Colonic mucosa (tissue), 4 donors: ENCODE measurements around the gene SURF4. TPM values are rescaled to one million over a fixed set of nuclear protein-coding genes. Genes with fewer than 3 reads are reported as not detected.
"Not testable (repeated sequence)": the region's sequence is repeated elsewhere in the genome, so short reads cannot be mapped to it uniquely, and the experiment has no call there.

Source experiments
- DNase-seq: peaks from one replicate; pipeline ENCODE4 v3.0.0-alpha.2; 2020
- H3K27ac ChIP-seq: fragments of 200-600 bp; one replicate; pipeline ENCODE4 v1.8.0; 2021
- H3K27me3 ChIP-seq: fragments of 200-600 bp; one replicate; pipeline ENCODE4 v1.8.0; 2021
- H3K36me3 ChIP-seq: fragments of 200-600 bp; one replicate; pipeline ENCODE4 v1.8.0; 2021
- H3K4me1 ChIP-seq: fragments of 200-600 bp; one replicate; pipeline ENCODE4 v1.8.0; 2021; ENCODE audit warnings: mild to moderate bottlenecking
- H3K4me3 ChIP-seq: fragments of 200-600 bp; one replicate; pipeline ENCODE4 v1.8.0; 2021
- H3K9ac ChIP-seq, 2 donors: one replicate each; pipeline ENCODE4 v1.7.0; 2013; ENCODE audit warnings: control low read depth in 2 of 2, low read depth in 2 of 2, low read length in 2 of 2
- H3K9me3 ChIP-seq: fragments of 200-600 bp; one replicate; pipeline ENCODE4 v1.8.0; 2021
- CTCF ChIP-seq: fragments of 200-600 bp; IDR thresholded peaks from one replicate; pipeline ENCODE4 v1.8.0; 2022; ENCODE audit warnings: antibody characterized with exemption, mild to moderate bottlenecking
- intact Hi-C: fragments of 100-400 bp; cut with DNase I; formaldehyde crosslinking; loops from one replicate; pipeline ENCODE4 v1.14.1; 2022
- total RNA-seq, 2 donors: library from RNA; stranded (reverse); fragmentation: NEBNext Ultra II Directional in 1 of 2; extraction: Animal tissue kit (Norgen Biotek cat#: 25700) in 1 of 2; gene quantifications; one replicate each; pipeline ENCODE4 v1.2.1, GENCODE V29; 2021
- donor health status: healthy.
- donor health status: DM: no; HTN: no; CAD: no.
- donor health status: DM: no; HTN: no; CAD: no.

SURF4 gene
- total RNA-seq, 2 donors from 2014 or later = 176 to 267 TPM

GRCh38 chr9:133394687-133395271 lies 18.9 kb upstream of the SURF4 start:
- H3K4me1 ChIP-seq = no peaks in the 10 kb centered on the region
- H3K9me3 ChIP-seq = no peaks in the 10 kb centered on the region
- no peak overlapping the region for H3K27ac ChIP-seq
- intact Hi-C loops = no loop called here
- no peak for TF ChIP-seq CTCF
- H3K4me3 ChIP-seq = no peak overlapping the region
- H3K36me3 ChIP-seq = no peaks in the 10 kb centered on the region
- H3K27me3 ChIP-seq = no peaks in the 10 kb centered on the region
- no peak overlapping the region for H3K9ac ChIP-seq
- no peak for DNase-seq

DNA sequence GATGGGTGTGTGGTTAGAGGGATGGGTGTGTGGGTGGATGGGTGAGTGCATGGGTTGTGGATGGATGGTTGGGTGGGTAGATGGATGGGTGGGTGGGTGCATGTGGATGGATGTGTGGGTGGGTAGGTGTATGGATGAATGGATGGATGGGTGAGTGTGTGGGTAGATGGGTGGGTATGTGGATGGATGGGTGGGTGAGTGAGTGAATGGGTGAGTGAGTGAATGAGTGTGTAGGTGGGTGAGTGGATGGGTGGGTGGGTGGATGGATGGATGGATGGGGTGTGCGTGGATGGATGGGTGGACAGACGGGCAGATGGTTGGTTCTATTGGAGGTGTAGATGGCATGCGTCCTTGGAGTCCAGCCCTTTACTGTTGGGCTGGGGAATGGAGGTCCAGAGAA lies 17.5 kb upstream of the SURF4 start:
- no peaks in the 10 kb centered on the region for H3K9me3 ChIP-seq
- H3K4me1 ChIP-seq = no peaks in the 10 kb centered on the region
- H3K27me3 ChIP-seq = no peaks in the 10 kb centered on the region
- no peak for DNase-seq
- no peak overlapping the region for H3K27ac ChIP-seq
- intact Hi-C loops = no loop called here
- H3K9ac ChIP-seq = no peak overlapping the region
- no peaks in the 10 kb centered on the region for H3K36me3 ChIP-seq
- no peak overlapping the region for H3K4me3 ChIP-seq
- TF ChIP-seq CTCF = no peak

- H3K4me3 ChIP-seq, H3K4me1 ChIP-seq, intact Hi-C loops, H3K9me3 ChIP-seq, DNase-seq, H3K27me3 ChIP-seq, H3K27ac ChIP-seq, H3K9ac ChIP-seq, H3K36me3 ChIP-seq: not testable (repeated sequence)
These were observed 16.4 kb upstream of the SURF4 start for GRCh38 chr9:133392308-133392707.

DNA sequence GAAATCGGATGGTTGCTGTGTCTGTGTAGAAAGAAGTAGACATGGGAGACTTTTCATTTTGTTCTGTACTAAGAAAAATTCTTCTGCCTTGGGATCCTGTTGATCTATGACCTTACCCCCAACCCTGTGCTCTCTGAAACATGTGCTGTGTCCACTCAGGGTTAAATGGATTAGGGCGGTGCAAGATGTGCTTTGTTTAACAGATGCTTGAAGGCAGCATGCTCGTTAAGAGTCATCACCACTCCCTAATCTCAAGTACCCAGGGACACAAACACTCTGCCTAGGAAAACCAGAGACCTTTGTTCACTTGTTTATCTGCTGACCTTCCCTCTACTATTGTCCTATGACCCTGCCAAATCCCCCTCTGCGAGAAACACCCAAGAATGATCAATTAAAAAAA lies 15.6 kb upstream of the SURF4 start:
- H3K4me3 ChIP-seq, intact Hi-C loops, H3K9ac ChIP-seq: not testable (repeated sequence)

GRCh38 chr9:133390713-133391112 lies 14.9 kb upstream of the SURF4 start:
- no peaks in the 10 kb centered on the region for H3K36me3 ChIP-seq
- TF ChIP-seq CTCF = no peak
- no peak for DNase-seq
- H3K27ac ChIP-seq = no peak overlapping the region
- no peak overlapping the region for H3K9ac ChIP-seq
- no peaks in the 10 kb centered on the region for H3K4me1 ChIP-seq
- intact Hi-C loops = no loop called here
- no peak overlapping the region for H3K4me3 ChIP-seq
- H3K27me3 ChIP-seq = no peaks in the 10 kb centered on the region
- no peaks in the 10 kb centered on the region for H3K9me3 ChIP-seq

More for the DNA sequence above, 15.6 kb upstream of the SURF4 start:
- not testable (repeated sequence) for H3K27ac ChIP-seq, H3K4me1 ChIP-seq, H3K36me3 ChIP-seq, DNase-seq, H3K27me3 ChIP-seq, H3K9me3 ChIP-seq

DNA sequence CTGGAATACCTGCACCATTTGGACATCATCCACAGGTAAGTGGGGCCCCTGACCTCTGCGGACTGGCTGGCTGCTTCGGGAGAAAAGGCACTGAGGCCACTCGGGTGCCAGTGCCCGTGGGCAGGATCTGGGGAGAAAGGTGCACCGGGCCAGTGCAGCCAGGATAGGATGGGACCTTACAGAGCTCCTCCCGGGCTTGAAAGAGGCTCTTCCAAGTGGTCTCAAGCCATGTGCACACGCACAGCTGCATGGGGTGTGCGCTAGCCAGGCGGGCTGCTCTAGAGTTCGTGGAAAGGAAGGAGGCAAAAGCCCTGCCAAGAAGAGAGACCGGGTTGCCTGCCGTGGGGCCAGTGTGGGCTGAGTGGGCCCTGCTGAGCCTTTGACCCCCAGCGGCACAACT lies 13.7 kb upstream of the SURF4 start:
- H3K27ac ChIP-seq = no peak overlapping the region
- H3K9ac ChIP-seq = no peak overlapping the region
- no peaks in the 10 kb centered on the region for H3K36me3 ChIP-seq
- no peak overlapping the region for H3K4me3 ChIP-seq
- DNase-seq = no peak
- TF ChIP-seq CTCF = no peak
- intact Hi-C loops = no loop called here
- no peaks in the 10 kb centered on the region for H3K9me3 ChIP-seq
- no peaks in the 10 kb centered on the region for H3K4me1 ChIP-seq
- no peaks in the 10 kb centered on the region for H3K27me3 ChIP-seq
